GM21717 (cell line): ENCODE measurements around the gene MARCHF2.

Experiments used
- ATAC-seq: cut with Tn5 transposase; IDR thresholded peaks from one replicate; pipeline ENCODE4 v1.9.1; 2021; ENCODE audit warnings: mild to moderate bottlenecking, moderate library complexity; ENCODE audit not compliant: unreplicated experiment

MARCHF2 gene

DNA sequence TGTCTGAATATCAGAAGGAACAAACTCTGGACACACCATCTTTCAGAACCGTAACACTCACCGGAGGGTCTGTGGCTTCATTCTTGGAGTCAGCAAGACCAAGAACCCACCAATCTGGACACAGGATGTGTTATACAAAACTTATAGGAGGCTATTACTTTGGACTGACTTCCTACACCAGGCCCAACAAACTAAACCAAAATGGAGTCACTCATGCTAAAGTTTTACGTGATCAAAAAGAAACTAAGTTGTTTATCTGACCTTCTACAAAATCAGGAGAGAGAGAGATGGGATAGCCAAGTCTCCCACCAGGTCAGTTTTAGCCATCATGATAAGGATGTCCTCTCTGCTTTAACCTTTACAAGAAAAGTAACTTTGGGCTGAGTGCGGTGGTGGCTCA is 26.1 kb upstream of the MARCHF2 start:
- ATAC-seq = no peak

- ATAC-seq = no peak
Observed at GRCh38 chr19:8387688-8388611, 25.2 kb upstream of the MARCHF2 start.

DNA sequence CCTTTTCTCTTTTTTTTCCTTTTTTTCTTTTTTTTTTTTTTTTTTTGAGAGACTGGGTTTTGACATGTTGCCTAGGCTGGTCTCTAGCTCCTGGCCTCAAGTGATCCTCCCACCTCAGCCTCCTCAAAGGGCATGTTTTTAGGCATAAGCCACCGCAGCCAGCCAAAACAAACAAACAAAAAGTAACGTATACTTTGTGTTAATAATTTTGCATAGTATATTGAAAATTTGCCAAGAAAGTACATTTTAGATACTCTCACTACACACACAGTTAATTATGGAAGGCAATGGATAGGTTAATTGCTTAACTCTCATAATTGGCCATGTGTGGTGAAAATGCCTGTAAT is 24.5 kb upstream of the MARCHF2 start:
- no peak for ATAC-seq

- ATAC-seq = peak; percentile 84
Observed at GRCh38 chr19:8389891-8390616, 23.1 kb upstream of the MARCHF2 start, which contains the start of gene RAB11B. RAB11B (plus strand) TSS chr19:8390360; CDS start chr19:8390417, 57 bp downstream.

GRCh38 chr19:8390617-8390981 is 22.5 kb upstream of the MARCHF2 start:
- peak; percentile 32 for ATAC-seq

- no peak for ATAC-seq
Observed at GRCh38 chr19:8391198-8392016, 21.7 kb upstream of the MARCHF2 start.

DNA sequence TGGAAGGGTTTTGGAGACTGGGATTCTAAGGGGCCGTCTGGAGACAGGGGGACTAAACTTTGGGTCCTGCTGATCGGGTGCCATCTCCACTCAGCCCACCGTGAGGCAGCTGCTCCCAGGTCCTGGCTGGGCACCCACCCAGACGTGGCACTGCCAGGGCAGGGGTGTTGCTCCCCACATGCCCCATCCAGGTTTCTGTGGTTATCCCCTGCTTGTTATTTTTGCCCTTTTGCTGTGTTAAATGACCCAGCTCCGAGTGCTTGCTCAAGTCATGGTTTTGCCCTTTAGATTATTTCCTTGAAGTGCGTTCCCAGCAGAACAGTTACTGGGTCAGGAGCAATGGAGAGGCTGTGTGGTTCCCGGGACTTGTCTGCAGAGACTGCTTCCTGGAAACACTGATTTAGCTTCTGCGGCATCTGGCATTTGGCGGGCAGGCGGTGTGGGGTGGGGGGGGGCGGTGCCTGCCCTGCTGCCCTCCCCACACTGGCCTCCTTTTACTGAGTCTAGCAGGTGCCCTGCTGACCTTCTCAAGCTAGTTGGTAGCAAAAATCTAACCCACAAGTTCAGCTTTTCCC is 21.0 kb upstream of the MARCHF2 start:
- no peak for ATAC-seq

DNA sequence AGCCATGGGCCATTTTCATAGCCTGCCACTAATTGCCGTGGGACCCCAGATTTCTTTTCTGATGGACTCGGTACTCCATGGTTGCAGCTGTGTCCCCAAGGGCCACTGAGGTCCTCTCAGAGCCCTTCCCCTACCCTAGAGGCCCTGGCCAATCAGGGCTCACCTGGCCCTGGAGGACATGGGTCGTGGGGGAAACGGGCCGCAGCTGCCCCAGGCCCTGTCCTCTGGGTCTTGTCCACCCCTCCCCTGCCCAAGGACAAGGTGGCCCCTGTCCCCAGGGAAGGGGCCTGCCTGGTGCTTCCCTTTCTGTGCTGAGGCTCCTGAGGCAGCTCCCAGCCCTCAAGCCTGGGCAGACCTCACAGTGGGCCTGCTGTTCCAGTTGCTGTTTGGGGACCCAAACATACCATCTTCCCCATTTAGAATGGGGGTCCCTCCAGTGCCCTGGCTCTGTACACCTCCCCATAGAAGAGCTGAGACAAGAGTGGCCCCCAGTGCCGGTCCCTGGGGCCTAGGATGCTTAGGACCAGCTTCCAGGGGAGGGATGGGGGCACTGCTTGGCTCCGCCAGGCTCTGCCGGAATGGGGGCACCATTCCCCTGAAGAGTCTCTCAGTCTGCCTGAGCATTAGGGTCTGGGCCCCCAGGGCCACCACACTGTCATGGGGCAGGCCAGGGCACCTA is 19.8 kb upstream of the MARCHF2 start:
- no peak for ATAC-seq

DNA sequence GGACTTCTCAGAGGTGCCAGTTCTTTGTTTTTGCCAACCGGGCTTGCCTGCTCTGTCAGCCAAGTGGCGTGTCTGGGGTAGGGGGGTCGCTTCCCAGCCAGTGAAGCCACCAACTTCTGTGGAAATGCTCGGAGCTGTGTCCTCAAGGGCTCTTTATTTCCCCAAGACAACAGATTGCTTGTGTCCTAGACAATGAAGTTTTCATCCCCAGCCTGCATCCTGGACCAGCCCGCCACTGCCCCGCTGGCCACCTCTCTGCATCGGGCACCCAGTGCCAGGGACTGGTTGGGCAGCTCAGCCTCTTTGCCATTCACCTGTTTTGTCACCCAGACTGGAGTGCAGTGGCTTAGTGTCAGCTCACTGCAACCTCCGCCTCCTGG is 19.2 kb upstream of the MARCHF2 start:
- ATAC-seq = no peak

- ATAC-seq = no peak
Observed at GRCh38 chr19:8395621-8396082, 17.5 kb upstream of the MARCHF2 start.

DNA sequence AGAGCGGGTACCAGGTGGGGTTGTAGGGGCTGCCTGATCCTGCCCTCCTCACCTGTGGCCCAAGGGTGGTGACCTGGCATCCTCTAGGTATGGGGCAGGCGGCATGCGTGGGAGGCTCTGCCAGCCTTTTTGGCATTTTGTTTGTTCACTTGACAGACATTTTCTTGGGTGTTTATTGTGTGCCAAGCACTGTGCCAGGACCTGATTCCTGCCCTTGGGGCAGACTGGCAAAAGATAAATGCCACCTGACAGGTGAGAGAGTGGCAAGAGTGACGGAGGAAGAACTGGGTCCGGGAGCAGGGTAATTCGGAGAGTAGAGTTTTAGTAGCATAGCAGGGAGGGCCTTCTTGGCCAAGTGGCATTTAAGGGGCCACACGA is 16.9 kb upstream of the MARCHF2 start:
- ATAC-seq = no peak

DNA sequence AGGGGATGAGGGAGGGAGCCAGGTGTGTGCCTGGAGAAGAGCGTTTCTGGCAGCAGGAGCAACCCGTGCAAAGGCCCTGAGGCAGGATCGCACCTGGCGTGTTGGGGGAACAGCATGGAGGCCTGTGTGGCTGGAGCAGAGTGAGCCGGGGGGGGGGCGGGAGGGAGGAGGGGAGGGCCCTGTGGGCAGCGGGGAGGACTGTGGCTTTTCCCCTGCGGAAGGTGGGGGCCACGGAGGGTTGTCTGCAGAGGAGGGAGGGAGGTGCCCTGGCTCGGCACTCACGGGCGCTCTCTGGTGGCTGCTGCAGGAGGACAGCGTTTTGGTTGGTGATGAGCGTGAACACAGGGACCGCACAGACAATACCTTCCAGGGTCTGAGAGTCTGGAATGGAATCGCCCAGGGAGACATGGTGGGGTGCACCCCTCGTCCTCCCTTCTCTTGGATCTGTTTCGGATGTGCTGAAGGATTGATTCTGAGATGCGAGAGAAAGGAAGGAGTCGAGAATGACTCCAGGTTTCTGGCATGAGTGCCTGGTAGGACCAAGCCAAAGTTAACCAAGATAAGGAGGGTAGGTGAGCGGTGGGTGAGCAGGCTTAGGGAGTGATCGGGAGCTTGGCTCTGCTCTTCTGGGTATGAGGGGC is 16.4 kb upstream of the MARCHF2 start:
- no peak for ATAC-seq

- ATAC-seq = no peak
Observed at GRCh38 chr19:8397271-8397670, 15.8 kb upstream of the MARCHF2 start.

GRCh38 chr19:8397746-8398310 is 15.3 kb upstream of the MARCHF2 start:
- no peak for ATAC-seq

DNA sequence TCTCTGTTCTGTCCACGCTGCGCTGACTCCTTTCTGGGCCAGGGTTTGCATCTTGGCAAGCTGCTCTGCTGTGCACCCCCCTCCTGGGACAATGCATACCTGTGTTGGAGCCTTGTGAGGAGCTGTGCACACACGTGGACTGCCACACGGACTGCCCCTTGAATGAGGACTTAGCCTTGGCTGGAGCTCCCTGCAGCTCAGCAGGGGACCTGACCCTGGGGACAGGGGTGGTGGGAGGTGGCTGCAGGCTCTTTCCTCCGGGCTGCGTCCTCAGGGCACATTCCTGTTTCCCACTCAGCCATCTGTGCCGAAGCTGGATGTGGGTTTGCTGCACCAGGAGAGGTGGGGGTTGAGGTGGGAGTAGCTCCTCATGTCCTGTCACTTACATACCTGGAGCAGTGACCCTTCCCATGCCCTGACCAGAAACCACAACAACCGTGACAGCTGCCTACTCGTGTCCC is 14.8 kb upstream of the MARCHF2 start:
- ATAC-seq = no peak

GRCh38 chr19:8399681-8400188 is 13.4 kb upstream of the MARCHF2 start:
- ATAC-seq = no peak

DNA sequence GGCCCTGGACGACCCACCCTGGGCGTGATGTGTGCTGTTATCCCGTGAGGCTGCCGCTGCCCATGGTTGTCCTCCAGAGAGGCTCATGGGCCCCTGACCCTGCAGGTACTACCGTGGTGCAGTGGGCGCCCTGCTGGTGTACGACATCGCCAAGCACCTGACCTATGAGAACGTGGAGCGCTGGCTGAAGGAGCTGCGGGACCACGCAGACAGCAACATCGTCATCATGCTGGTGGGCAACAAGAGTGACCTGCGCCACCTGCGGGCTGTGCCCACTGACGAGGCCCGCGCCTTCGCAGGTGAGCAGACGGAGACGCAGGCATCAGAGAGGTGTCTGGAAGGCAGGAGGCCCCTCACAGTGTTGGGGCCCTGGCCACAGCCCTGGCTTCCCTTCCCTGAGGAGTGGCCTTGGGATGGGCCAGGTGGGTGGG is 11.1 kb upstream of the MARCHF2 start:
- ATAC-seq = no peak

GRCh38 chr19:8403098-8403819 is 9.8 kb upstream of the MARCHF2 start:
- no peak for ATAC-seq

DNA sequence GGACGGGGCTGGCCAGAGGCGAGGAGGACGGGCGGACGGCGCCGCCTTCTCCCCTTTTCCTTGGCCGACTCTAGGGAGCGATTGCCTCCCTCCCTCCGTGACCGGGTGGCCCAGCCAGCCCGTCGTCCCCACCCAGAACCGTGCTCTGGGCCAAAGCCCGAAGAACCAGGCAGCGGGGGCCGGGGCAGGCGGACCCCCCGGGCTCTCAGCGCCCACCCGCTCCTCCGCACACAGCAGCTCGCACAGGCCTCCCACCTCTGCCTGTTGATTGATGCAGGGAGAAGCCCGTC is 9.3 kb upstream of the MARCHF2 start:
- no peak for ATAC-seq
